GM18511 (cell line): ENCODE measurements around the gene CLDN1.

ENCODE experiments used
- ATAC-seq: cut with Tn5 transposase; IDR thresholded peaks from one replicate; pipeline ENCODE4 v1.9.1; 2021; ENCODE audit warnings: mild to moderate bottlenecking, moderate library complexity; ENCODE audit not compliant: unreplicated experiment

CLDN1 gene

GRCh38 chr3:190336516-190337189 lies 14.4 kb upstream of the CLDN1 start:
- no peak for ATAC-seq

- ATAC-seq: no peak
Observed at GRCh38 chr3:190333961-190334360, 11.7 kb upstream of the CLDN1 start.

GRCh38 chr3:190330936-190331734 lies 8.9 kb upstream of the CLDN1 start:
- ATAC-seq: no peak

GRCh38 chr3:190326930-190327329 lies 4.7 kb upstream of the CLDN1 start:
- no peak for ATAC-seq

GRCh38 chr3:190326361-190326760 lies 4.1 kb upstream of the CLDN1 start:
- no peak for ATAC-seq

- no peak for ATAC-seq
Observed at GRCh38 chr3:190325923-190326322, 3.7 kb upstream of the CLDN1 start.

- no peak for ATAC-seq
Observed at GRCh38 chr3:190323246-190323626, 990 bp upstream of the CLDN1 start.

- no peak for ATAC-seq
Observed at GRCh38 chr3:190322604-190323245, 479 bp upstream of the CLDN1 start.

- no peak for ATAC-seq
Observed at GRCh38 chr3:190320594-190321362, 1.5 kb downstream of the CLDN1 start.

GRCh38 chr3:190319660-190320059 lies 2.6 kb downstream of the CLDN1 start:
- no peak for ATAC-seq

- no peak for ATAC-seq
Observed at GRCh38 chr3:190318666-190319065, 3.6 kb downstream of the CLDN1 start.

- ATAC-seq: no peak
Observed at GRCh38 chr3:190314741-190315140, 7.5 kb downstream of the CLDN1 start.

- ATAC-seq: no peak
Observed at GRCh38 chr3:190309414-190309813, 12.8 kb downstream of the CLDN1 start.

- ATAC-seq: no peak
Observed at GRCh38 chr3:190308154-190308553, 14.1 kb downstream of the CLDN1 start.

GRCh38 chr3:190307164-190307545 lies 15.1 kb downstream of the CLDN1 start:
- ATAC-seq: no peak

GRCh38 chr3:190306513-190307163 lies 15.6 kb downstream of the CLDN1 start:
- ATAC-seq: no peak

GRCh38 chr3:190306026-190306425 lies 16.2 kb downstream of the CLDN1 start:
- ATAC-seq: no peak

GRCh38 chr3:190305406-190305805 lies 16.8 kb downstream of the CLDN1 start:
- ATAC-seq: no peak

- no peak for ATAC-seq
Observed at GRCh38 chr3:190303884-190304283, 18.4 kb downstream of the CLDN1 start.

- ATAC-seq: no peak
Observed at GRCh38 chr3:190302212-190302867, 19.9 kb downstream of the CLDN1 start.
